Glutamatergic neuron (in vitro differentiated cells): ENCODE measurements around the gene MCUR1. TPM values are rescaled to one million over a fixed set of nuclear protein-coding genes. Genes with fewer than 3 reads are reported as not detected.
"Not testable (repeated sequence)": the region's sequence is repeated elsewhere in the genome, so short reads cannot be mapped to it uniquely, and the experiment has no call there.

Source experiments
- DNase-seq: peaks from one replicate; pipeline ENCODE4 v3.0.0; 2022
- H3K27ac Mint-ChIP-seq: one replicate; pipeline ENCODE4 v1.8.0; 2020; ENCODE audit warnings: mild to moderate bottlenecking, mixed read lengths, inconsistent platforms; ENCODE audit not compliant: unreplicated experiment
- H3K27me3 Mint-ChIP-seq: one replicate; pipeline ENCODE4 v1.8.0; 2020; ENCODE audit warnings: mild to moderate bottlenecking, moderate library complexity, mixed read lengths, inconsistent platforms; ENCODE audit not compliant: unreplicated experiment
- H3K36me3 Mint-ChIP-seq: one replicate; pipeline ENCODE4 v1.8.0; 2020; ENCODE audit warnings: mild to moderate bottlenecking, mixed read lengths, inconsistent platforms; ENCODE audit not compliant: unreplicated experiment
- H3K4me1 Mint-ChIP-seq: one replicate; pipeline ENCODE4 v1.8.0; 2020; ENCODE audit warnings: mild to moderate bottlenecking, low read depth, mixed read lengths, inconsistent platforms; ENCODE audit not compliant: unreplicated experiment
- H3K4me3 Mint-ChIP-seq: one replicate; pipeline ENCODE4 v1.8.0; 2020; ENCODE audit warnings: mild to moderate bottlenecking, mixed read lengths, inconsistent platforms; ENCODE audit not compliant: unreplicated experiment
- H3K9me3 Mint-ChIP-seq: one replicate; pipeline ENCODE4 v1.8.0; 2020; ENCODE audit warnings: mild to moderate bottlenecking, moderate library complexity, mixed read lengths, inconsistent platforms; ENCODE audit not compliant: unreplicated experiment
- CTCF ChIP-seq: fragments of 200-600 bp; sonication (generic); IDR thresholded peaks from one replicate; pipeline ENCODE4 v1.5.0; 2021; ENCODE audit not compliant: partially characterized antibody, unreplicated experiment
- total RNA-seq: library from RNA; stranded (reverse); fragmentation: NEBNext Ultra II Directional; extraction: Animal tissue kit (Norgen Biotek cat#: 25700); gene quantifications from one replicate; pipeline ENCODE4 v1.2.1, GENCODE V29; 2021; ENCODE audit not compliant: unreplicated experiment

The MCUR1 gene
- total RNA-seq, 1 donor from 2014 or later: 14.1 TPM

DNA sequence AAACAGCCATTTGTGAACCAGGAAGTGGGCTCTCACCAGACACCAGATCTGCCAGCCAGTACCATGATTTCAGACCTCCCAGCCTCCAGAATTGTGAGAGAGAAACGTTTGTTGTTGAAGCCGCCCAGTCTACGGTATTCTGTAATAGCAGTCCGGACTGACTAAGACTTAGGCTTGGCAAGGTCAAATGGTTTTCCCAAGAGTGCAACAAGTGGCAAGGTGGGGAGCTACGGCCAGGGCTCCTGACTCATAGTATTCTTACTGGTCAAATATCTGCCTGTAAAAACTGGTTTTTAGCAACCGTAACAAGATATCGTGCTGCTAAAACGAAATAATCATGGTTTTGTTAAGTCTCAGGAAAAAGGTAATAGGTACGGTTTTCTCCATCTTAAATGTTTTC lies 37.8 kb downstream of the MCUR1 start:
- Mint-ChIP-seq H3K27me3 (no peaks in the 10 kb centered on the region), H3K4me1 (no peaks in the 10 kb centered on the region), H3K4me3 (no peak overlapping the region), H3K36me3 (no peaks in the 10 kb centered on the region), H3K27ac (no peak overlapping the region), H3K9me3 (no peaks in the 10 kb centered on the region)
- DNase-seq: no peak
- TF ChIP-seq CTCF: no peak

GRCh38 chr6:13775466-13775865 lies 38.9 kb downstream of the MCUR1 start:
- H3K27ac Mint-ChIP-seq, H3K36me3 Mint-ChIP-seq, DNase-seq, H3K27me3 Mint-ChIP-seq, H3K4me1 Mint-ChIP-seq, H3K9me3 Mint-ChIP-seq, H3K4me3 Mint-ChIP-seq: not testable (repeated sequence)

DNA sequence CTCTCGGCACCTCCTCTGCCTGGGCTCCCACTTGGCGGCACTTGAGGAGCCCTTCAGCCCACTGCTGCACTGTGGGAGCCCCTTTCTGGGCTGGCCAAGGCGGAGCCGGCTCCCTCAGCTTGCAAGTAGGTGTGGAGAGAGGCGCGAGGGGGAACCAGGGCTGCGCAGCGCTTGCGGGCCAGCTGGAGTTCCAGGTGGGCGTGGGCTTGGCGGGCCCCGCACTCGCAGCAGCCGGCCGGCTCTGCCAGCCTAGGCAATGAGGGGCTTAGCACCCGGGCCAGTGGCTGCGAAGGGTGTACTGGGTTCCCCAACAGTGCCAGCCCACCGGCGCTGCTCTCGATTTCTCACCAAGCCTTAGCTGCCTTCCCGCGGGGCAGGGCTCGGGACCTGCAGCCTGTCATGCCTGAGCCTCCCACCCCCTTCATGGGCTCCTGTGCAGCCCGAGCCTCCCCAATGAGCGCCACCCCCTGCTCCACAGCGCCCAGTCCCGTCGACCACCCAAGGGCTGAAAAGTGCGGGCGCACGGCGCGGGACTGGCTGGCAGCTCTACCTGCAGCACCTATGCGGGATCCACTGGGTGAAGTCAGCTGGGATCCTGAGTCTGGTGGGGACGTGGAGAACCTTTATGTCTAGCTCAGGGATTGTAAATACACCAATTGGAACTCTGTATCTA lies 41.9 kb downstream of the MCUR1 start:
- H3K4me1 Mint-ChIP-seq, H3K4me3 Mint-ChIP-seq, DNase-seq, H3K36me3 Mint-ChIP-seq, H3K27ac Mint-ChIP-seq, H3K9me3 Mint-ChIP-seq, H3K27me3 Mint-ChIP-seq: not testable (repeated sequence)

DNA sequence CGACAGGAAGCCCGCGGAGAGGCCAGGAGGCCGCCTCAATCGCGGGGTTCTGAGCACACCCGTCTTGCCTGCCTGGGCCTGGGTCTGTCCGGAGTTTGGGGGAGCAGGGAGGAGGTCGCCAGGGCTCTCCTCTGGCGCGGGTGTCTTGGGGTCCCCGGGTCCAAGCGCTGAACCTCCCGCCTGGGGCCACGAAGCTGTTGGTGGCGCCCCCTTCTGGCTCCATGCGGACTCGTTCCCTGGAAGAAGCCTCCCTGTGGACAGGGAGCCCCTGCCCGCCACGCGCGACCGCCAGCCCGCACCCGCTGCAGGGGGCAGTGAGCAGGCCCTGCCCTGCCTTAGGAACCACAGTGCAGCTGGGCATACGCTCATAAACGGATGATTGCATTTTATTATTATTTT lies 44.7 kb downstream of the MCUR1 start:
- Mint-ChIP-seq H3K27ac (no peak overlapping the region), H3K27me3 (peaks cover 1% of the 10 kb centered on the region), H3K4me1 (peaks cover 5% of the 10 kb centered on the region), H3K4me3 (no peak overlapping the region), H3K9me3 (no peaks in the 10 kb centered on the region), H3K36me3 (no peaks in the 10 kb centered on the region)
- DNase-seq: no peak
- no peak for TF ChIP-seq CTCF

DNA sequence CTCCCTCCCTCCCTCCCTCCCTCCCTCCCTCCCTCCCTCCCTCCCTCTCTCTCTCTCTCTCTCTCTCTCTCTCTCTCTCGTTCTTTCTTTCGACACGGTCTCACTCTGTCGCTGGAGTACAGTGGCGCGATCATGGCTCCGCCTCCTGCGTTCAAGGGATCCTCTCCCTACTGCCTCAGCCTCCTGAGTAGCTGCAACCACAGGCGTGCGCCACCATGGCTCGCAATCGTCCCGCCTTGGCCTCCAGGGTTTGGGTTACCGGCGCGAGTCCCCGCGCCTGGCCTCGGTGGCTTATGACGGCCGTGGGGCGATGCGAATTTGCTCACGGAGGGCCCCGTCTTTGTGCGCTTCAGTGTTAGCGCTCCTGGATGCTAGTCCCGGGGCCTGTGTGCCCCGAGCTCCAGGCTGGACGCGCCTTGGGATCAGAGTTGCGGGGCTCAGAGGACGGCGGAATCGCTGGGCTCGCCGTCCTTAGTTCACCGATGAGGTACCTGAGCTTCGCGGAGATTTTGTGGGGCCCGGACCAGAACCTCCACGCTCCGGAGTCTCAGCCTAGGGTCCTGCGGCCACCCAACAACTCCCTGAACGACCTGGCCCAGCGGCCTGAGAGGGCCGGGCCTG lies 45.2 kb downstream of the MCUR1 start:
- DNase-seq: no peak
- TF ChIP-seq CTCF: no peak
- Mint-ChIP-seq H3K4me1 (peaks cover 5% of the 10 kb centered on the region), H3K27me3 (peaks cover 1% of the 10 kb centered on the region), H3K36me3 (no peaks in the 10 kb centered on the region), H3K9me3 (no peaks in the 10 kb centered on the region), H3K4me3 (no peak overlapping the region), H3K27ac (no peak overlapping the region)

DNA sequence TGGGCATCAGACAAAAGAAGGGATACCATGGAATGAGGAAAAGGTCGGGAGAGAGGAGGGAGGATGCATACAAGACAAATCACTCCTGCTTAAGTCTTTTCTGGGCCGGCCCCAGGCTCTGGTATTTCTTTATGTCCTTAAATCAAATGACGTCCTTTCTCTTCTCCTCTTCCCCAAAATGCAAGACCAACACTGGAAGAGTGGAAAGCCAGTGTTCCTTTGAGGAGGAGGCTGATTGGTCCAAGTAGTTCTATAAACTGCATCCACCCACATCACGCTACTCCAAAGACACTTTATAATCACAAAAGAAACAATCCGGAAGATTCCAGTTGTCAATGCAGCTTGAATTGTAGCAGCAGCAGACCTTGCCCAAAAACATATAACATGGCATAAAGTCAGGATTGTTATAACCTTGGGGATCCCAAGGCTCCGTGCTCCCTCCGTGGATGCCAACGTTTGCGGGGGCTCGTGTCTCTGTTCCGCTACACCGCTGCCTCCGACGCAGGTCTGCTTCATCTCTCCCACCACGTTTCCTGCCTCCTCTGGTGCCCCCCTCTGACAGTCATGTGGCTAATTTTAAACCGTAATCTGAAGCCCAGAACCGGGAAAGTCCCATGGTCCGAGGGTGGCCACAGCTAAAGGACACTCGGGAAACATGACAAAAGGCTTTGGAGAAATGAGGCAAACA lies 47.1 kb downstream of the MCUR1 start:
- H3K36me3 Mint-ChIP-seq: no peaks in the 10 kb centered on the region

More for the DNA sequence above, 47.1 kb downstream of the MCUR1 start:
- H3K27ac Mint-ChIP-seq: no peak overlapping the region
- peaks cover 5% of the 10 kb centered on the region for H3K4me1 Mint-ChIP-seq
- DNase-seq: no peak
- peaks cover 1% of the 10 kb centered on the region for H3K27me3 Mint-ChIP-seq
- TF ChIP-seq CTCF: no peak
- no peaks in the 10 kb centered on the region for H3K9me3 Mint-ChIP-seq
- no peak overlapping the region for H3K4me3 Mint-ChIP-seq
